ENCODE measurements around the gene XBP1. TPM values are rescaled to one million over a fixed set of nuclear protein-coding genes. Genes with fewer than 3 reads are reported as not detected.
"Not testable (repeated sequence)": the region's sequence is repeated elsewhere in the genome, so short reads cannot be mapped to it uniquely, and the experiment has no call there.

Gene XBP1
- total RNA-seq, 1 donor from 2014 or later = 65.0 TPM

GRCh38 chr22:28810821-28811491 is 10.6 kb upstream of the XBP1 start:
- H3K4me1 Mint-ChIP-seq = peaks cover 8% of the 10 kb centered on the region
- H3K27me3 Mint-ChIP-seq (ENCODE audit: low read depth) = no peaks in the 10 kb centered on the region
- H3K4me3 Mint-ChIP-seq = no peak overlapping the region
- DNase-seq (ENCODE audit: low read depth, low spot score) = no peak
- H3K9me3 Mint-ChIP-seq = no peaks in the 10 kb centered on the region
- no peak for TF ChIP-seq CTCF (conservative IDR thresholded peaks at IDR 0.05)
- no peaks in the 10 kb centered on the region for H3K36me3 Mint-ChIP-seq (ENCODE audit: low read depth)
- H3K27ac Mint-ChIP-seq (ENCODE audit: unreplicated experiment) = no peak overlapping the region

- Mint-ChIP-seq H3K27me3 (ENCODE audit: low read depth) (no peaks in the 10 kb centered on the region), H3K4me3 (no peak overlapping the region), H3K36me3 (ENCODE audit: low read depth) (no peaks in the 10 kb centered on the region), H3K9me3 (no peaks in the 10 kb centered on the region), H3K27ac (ENCODE audit: unreplicated experiment) (no peak overlapping the region), H3K4me1 (no peaks in the 10 kb centered on the region)
- no peak for TF ChIP-seq CTCF (conservative IDR thresholded peaks at IDR 0.05)
- DNase-seq (ENCODE audit: low read depth, low spot score) = no peak
Measured at GRCh38 chr22:28808716-28809355, 8.5 kb upstream of the XBP1 start.

GRCh38 chr22:28805426-28805825 is 5.1 kb upstream of the XBP1 start:
- not testable (repeated sequence) for H3K36me3 Mint-ChIP-seq (ENCODE audit: low read depth); DNase-seq (ENCODE audit: low read depth, low spot score); H3K27ac Mint-ChIP-seq (ENCODE audit: unreplicated experiment); H3K27me3 Mint-ChIP-seq (ENCODE audit: low read depth); H3K9me3 Mint-ChIP-seq; H3K4me3 Mint-ChIP-seq
- H3K4me1 Mint-ChIP-seq = peaks cover 20% of the 10 kb centered on the region

GRCh38 chr22:28802595-28803123 is 2.3 kb upstream of the XBP1 start:
- H3K9me3 Mint-ChIP-seq = no peaks in the 10 kb centered on the region
- DNase-seq (ENCODE audit: low read depth, low spot score) = no peak
- no peaks in the 10 kb centered on the region for H3K36me3 Mint-ChIP-seq (ENCODE audit: low read depth)
- peaks cover 33% of the 10 kb centered on the region for H3K4me1 Mint-ChIP-seq
- H3K27me3 Mint-ChIP-seq (ENCODE audit: low read depth) = no peaks in the 10 kb centered on the region
- H3K27ac Mint-ChIP-seq (ENCODE audit: unreplicated experiment) = no peak overlapping the region
- H3K4me3 Mint-ChIP-seq = peak overlapping the region; percentile 85
- TF ChIP-seq CTCF (conservative IDR thresholded peaks at IDR 0.05) = peak; percentile 43

- Mint-ChIP-seq H3K27ac (ENCODE audit: unreplicated experiment) (no peak overlapping the region), H3K9me3 (no peaks in the 10 kb centered on the region), H3K4me1 (peaks cover 33% of the 10 kb centered on the region), H3K36me3 (ENCODE audit: low read depth) (no peaks in the 10 kb centered on the region), H3K4me3 (peak overlapping the region; percentile 85), H3K27me3 (ENCODE audit: low read depth) (no peaks in the 10 kb centered on the region)
- no peak for DNase-seq (ENCODE audit: low read depth, low spot score)
- no peak for TF ChIP-seq CTCF (conservative IDR thresholded peaks at IDR 0.05)
Measured at GRCh38 chr22:28801845-28802594, 1.7 kb upstream of the XBP1 start.

Data from neural crest cell (in vitro differentiated cells).